ENCODE measurements around the gene CCZ1.
A peak's percentile ranks its signal among the peaks of the same experiment; 100 is the strongest.
"Not testable (repeated sequence)": the region's sequence is repeated elsewhere in the genome, so short reads cannot be mapped to it uniquely, and the experiment has no call there.

Gene CCZ1

GRCh38 chr7:5898480-5899224, at the start of gene CCZ1:
Gene CCZ1, plus strand, starts transcription at chr7:5898733. Its CDS starts 67 bp downstream, at chr7:5898800.
- peak; percentile 89 for DNase-seq

GRCh38 chr7:5850944-5851343, 47.6 kb upstream of the CCZ1 start:
- DNase-seq = no peak

- DNase-seq = no peak
Measured at GRCh38 chr7:5854738-5855137, 43.8 kb upstream of the CCZ1 start.

- DNase-seq = not testable (repeated sequence)
Measured at GRCh38 chr7:5857041-5857575, 41.4 kb upstream of the CCZ1 start.

GRCh38 chr7:5858494-5858893, 40.0 kb upstream of the CCZ1 start:
- not testable (repeated sequence) for DNase-seq

- not testable (repeated sequence) for DNase-seq
Measured at GRCh38 chr7:5861281-5861680, 37.3 kb upstream of the CCZ1 start.

GRCh38 chr7:5862753-5863366, 35.7 kb upstream of the CCZ1 start:
- not testable (repeated sequence) for DNase-seq

GRCh38 chr7:5865279-5865931, 33.1 kb upstream of the CCZ1 start:
- DNase-seq = not testable (repeated sequence)

GRCh38 chr7:5867060-5867459, 31.5 kb upstream of the CCZ1 start:
- DNase-seq = no peak

GRCh38 chr7:5868928-5869341, 29.6 kb upstream of the CCZ1 start:
- not testable (repeated sequence) for DNase-seq

GRCh38 chr7:5869691-5870090, 28.8 kb upstream of the CCZ1 start:
- no peak for DNase-seq

- no peak for DNase-seq
Measured at GRCh38 chr7:5870311-5870710, 28.2 kb upstream of the CCZ1 start.

- no peak for DNase-seq
Measured at GRCh38 chr7:5872326-5872725, 26.2 kb upstream of the CCZ1 start.

- not testable (repeated sequence) for DNase-seq
Measured at GRCh38 chr7:5879591-5879990, 18.9 kb upstream of the CCZ1 start.

- DNase-seq = not testable (repeated sequence)
Measured at GRCh38 chr7:5880106-5880505, 18.4 kb upstream of the CCZ1 start.

GRCh38 chr7:5884431-5884830, 14.1 kb upstream of the CCZ1 start:
- DNase-seq = not testable (repeated sequence)

GRCh38 chr7:5888021-5888420, 10.5 kb upstream of the CCZ1 start:
- DNase-seq = not testable (repeated sequence)

- not testable (repeated sequence) for DNase-seq
Measured at GRCh38 chr7:5890244-5890643, 8.3 kb upstream of the CCZ1 start.

- DNase-seq = no peak
Measured at GRCh38 chr7:5892498-5892897, 6.0 kb upstream of the CCZ1 start.

- DNase-seq = not testable (repeated sequence)
Measured at GRCh38 chr7:5897369-5897919, 1.1 kb upstream of the CCZ1 start.

- not testable (repeated sequence) for DNase-seq
Measured at GRCh38 chr7:5903002-5903401, 4.5 kb downstream of the CCZ1 start.

- not testable (repeated sequence) for DNase-seq
Measured at GRCh38 chr7:5904726-5905125, 6.2 kb downstream of the CCZ1 start.

GRCh38 chr7:5908835-5909234, 10.3 kb downstream of the CCZ1 start:
- DNase-seq = not testable (repeated sequence)
